ENCODE data around the gene ABL1. TPM values are rescaled to one million over a fixed set of nuclear protein-coding genes. Genes with fewer than 3 reads are reported as not detected.

The ABL1 gene
- total RNA-seq, 2 experiments from 2014 or later: 24.8 to 24.9 TPM

DNA sequence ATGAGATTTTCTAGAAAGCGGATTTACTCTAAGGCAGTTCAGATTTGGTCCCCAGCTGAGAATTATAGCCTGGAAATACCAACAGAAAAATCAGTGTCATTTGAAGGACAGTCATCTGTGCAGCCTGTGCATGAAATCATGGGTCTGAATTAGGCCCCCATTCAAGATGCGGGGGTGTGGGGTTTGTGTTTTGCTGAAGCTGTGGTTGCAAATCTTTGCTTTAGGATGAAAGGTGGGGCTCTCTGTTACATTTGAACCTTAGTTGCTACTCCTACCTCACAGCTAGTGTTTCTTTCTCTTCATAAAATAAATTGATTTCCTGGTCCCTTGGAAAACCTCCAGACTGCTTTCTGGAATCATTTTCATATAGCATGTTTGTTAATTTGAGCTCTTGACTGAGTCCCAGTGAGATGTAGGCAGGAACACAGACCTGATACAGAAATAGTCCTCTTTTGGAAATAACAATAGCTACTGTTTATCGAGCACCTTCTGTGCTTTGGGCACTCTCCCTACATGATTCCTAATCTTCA is 4.8 kb upstream of the ABL1 start:
- CTCF ChIA-PET: interaction anchor here (1.0 kb wide), 1 partner anchor 59 kb away, joined by 3 read pairs; no protein-coding TSS in a partner anchor
- intact Hi-C loops (cut with micrococcal nuclease): loop anchor here (10.0 kb wide), 1 partner anchor 115 kb away; no protein-coding TSS in a partner anchor

DNA sequence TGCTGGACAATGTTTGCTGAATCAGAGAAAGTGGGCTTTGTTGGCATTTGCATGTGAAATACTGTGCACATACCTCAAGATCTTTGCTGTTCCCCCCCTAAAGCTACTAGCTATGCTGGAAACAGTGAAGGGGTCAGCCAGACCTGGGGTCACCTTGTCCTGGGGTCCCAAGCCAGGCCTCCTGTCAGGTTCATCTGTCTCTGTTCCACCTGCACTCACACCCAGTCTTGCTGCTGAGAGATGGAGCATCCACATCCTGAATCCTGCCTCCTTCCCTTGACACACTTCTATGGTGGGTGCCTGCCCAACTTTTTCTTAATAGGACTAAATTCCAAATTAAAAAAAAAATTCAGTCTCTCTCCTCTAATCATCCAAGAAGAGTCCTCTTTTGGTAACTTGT is 4.0 kb upstream of the ABL1 start:
- intact Hi-C loops (cut with micrococcal nuclease): loop anchor here (10.0 kb wide), 1 partner anchor 116 kb away; no protein-coding TSS in a partner anchor
- DNase-seq: no peak
- Mint-ChIP-seq H3K27me3 (no peaks in the 10 kb centered on the region), H3K4me1 (ENCODE audit: low read depth) (peaks cover 17% of the 10 kb centered on the region), H3K4me3 (no peak overlapping the region), H3K27ac (no peak overlapping the region), H3K36me3 (peaks cover 5% of the 10 kb centered on the region), H3K9me3 (peaks cover 8% of the 10 kb centered on the region)
- ChIA-PET POLR2A (interaction anchor here (0.5 kb wide), 1 partner anchor 33 kb away, joined by 3 read pairs; no protein-coding TSS in a partner anchor), CTCF (interaction anchor here (1.0 to 1.1 kb wide), 2 partner anchors 35 to 60 kb away, joined by 3 read pairs; no protein-coding TSS in a partner anchor)

More for the DNA sequence above, 4.8 kb upstream of the ABL1 start:
- Mint-ChIP-seq H3K27ac (no peak overlapping the region), H3K27me3 (no peaks in the 10 kb centered on the region), H3K4me1 (ENCODE audit: low read depth) (peaks cover 13% of the 10 kb centered on the region), H3K36me3 (peaks cover 5% of the 10 kb centered on the region), H3K9me3 (peaks cover 8% of the 10 kb centered on the region), H3K4me3 (no peak overlapping the region)
- DNase-seq: no peak
- POLR2A ChIA-PET: no interaction called here

DNA sequence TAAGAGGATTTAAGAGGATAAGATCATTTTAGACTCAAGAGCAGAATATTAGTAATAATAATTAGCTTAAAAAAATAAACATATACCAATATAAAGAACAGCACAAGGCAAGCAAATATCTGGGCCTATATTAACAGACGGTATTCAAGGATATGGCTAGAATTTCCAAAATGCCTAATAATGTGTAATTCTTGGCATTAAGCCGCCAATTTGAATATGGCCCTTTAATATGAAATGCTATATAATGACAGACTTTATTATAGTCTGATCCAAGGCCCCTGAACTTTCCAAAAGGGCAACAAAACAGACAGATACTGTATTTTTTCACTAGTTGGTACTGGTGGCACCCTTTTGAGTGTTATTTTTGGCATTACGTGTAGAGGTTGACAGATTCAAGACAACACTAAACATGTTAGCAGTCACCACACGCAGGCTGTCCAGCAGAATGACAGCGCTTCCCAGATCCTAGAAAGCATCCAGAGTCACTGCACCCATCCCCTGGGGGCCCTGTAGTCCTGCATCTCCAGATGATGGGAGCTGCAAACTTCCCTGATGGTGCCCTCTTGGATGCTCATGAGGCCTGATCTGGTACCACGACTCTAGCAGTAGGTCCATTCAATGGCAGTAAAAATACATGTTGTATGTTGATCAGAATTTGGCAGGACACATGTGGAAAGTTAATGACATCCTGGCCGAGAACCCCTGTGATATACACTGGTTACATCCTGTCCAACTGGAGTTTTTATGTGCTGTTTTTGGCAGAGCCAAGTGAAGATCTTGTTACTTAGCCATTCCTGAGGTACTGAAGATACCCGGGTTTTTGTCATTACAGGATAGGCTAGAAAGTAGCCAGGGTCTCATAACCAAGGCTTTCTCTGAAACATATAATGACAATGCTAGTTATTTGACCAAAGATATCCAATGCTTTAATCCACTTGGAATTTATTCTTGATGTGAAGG is 1.7 kb upstream of the ABL1 start:
- Mint-ChIP-seq H3K36me3 (peaks cover 5% of the 10 kb centered on the region), H3K27ac (no peak overlapping the region), H3K4me3 (no peak overlapping the region), H3K27me3 (no peaks in the 10 kb centered on the region), H3K4me1 (ENCODE audit: low read depth) (peaks cover 27% of the 10 kb centered on the region), H3K9me3 (peaks cover 7% of the 10 kb centered on the region)
- CTCF ChIA-PET: interaction anchor here (0.6 to 1.1 kb wide), 4 partner anchors 62 to 140 kb away, joined by 3 read pairs; partner anchors contain the start of gene EXOSC2
- POLR2A ChIA-PET: no interaction called here
- DNase-seq: no peak
- intact Hi-C loops (cut with micrococcal nuclease): loop anchor here (10.0 kb wide), 1 partner anchor 119 kb away; no protein-coding TSS in a partner anchor

DNA sequence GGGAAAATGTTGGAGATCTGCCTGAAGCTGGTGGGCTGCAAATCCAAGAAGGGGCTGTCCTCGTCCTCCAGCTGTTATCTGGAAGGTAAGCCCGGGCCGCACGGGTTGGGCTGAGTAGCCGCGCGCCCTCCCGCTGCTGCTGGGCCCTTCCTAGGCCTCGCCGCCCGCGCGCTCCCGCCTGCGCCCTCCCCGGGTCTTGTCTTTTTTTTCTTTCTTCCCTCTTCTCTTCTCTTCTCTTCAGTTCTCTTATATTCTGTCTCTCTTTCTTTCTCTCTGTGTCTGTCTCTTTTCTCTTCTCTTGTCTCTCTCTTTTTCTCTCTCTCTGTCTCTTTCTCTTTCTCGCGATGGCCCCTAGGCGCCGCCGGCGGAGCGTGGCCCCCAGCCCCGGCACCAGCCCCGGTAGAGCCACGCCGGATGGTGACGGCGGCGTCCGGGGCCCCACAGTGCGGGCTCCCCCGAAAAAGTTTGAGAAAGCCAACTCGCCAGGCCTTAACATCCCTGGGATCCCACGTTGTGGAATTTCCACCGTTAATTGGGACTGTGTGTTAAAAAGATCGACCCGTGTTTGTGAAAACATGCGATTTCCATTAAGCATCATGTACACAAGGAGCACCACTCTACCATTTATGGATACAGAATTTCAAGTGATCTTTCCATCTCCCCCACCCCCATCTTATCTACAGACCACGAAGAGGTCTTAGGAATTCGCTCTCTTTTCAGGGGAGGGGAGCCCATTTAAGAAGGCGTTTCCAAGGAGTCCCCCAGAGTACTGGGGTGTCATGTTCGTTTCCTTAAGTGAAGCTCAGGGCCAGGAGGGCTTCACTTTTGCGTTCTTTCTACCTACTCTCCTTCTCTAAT is 616 bp downstream of the ABL1 start:
- ChIA-PET POLR2A (interaction anchor here (0.7 to 1.5 kb wide), 3 partner anchors 21 to 143 kb away, joined by 3 to 6 read pairs (median 3); partner anchors contain the start of gene EXOSC2), CTCF (no interaction called here)
- intact Hi-C loops (cut with micrococcal nuclease): loop anchor here (10.0 kb wide), 1 partner anchor 121 kb away; no protein-coding TSS in a partner anchor
- H3K27me3 Mint-ChIP-seq: no peaks in the 10 kb centered on the region
- H3K27ac Mint-ChIP-seq: peak overlapping the region; percentile 82
- peak; percentile 50 for DNase-seq
- H3K4me1 Mint-ChIP-seq (ENCODE audit: low read depth): peaks cover 27% of the 10 kb centered on the region
- no peaks in the 10 kb centered on the region for H3K36me3 Mint-ChIP-seq
- H3K9me3 Mint-ChIP-seq: no peaks in the 10 kb centered on the region
- H3K4me3 Mint-ChIP-seq: peak overlapping the region; percentile 86

- Mint-ChIP-seq H3K27ac (no peak overlapping the region), H3K9me3 (no peaks in the 10 kb centered on the region), H3K4me3 (no peak overlapping the region), H3K27me3 (no peaks in the 10 kb centered on the region), H3K36me3 (no peaks in the 10 kb centered on the region), H3K4me1 (ENCODE audit: low read depth) (peaks cover 27% of the 10 kb centered on the region)
- CTCF ChIA-PET: interaction anchor here (0.6 kb wide), 1 partner anchor 306 kb away, joined by 4 read pairs; no protein-coding TSS in a partner anchor
- intact Hi-C loops (cut with micrococcal nuclease): loop anchor here (10.0 kb wide), 1 partner anchor 122 kb away; no protein-coding TSS in a partner anchor
- POLR2A ChIA-PET: no interaction called here
- DNase-seq: no peak
Measured at GRCh38 chr9:130837002-130837511, 2.0 kb downstream of the ABL1 start.

GRCh38 chr9:130837643-130838042 is 2.6 kb downstream of the ABL1 start:
- Mint-ChIP-seq H3K27me3 (no peaks in the 10 kb centered on the region), H3K36me3 (no peaks in the 10 kb centered on the region), H3K27ac (no peak overlapping the region), H3K4me3 (no peak overlapping the region), H3K4me1 (ENCODE audit: low read depth) (peaks cover 27% of the 10 kb centered on the region), H3K9me3 (no peaks in the 10 kb centered on the region)
- CTCF ChIA-PET: no interaction called here
- intact Hi-C loops (cut with micrococcal nuclease): loop anchor here (10.0 kb wide), 1 partner anchor 123 kb away; no protein-coding TSS in a partner anchor
- POLR2A ChIA-PET: no interaction called here
- DNase-seq: no peak

DNA sequence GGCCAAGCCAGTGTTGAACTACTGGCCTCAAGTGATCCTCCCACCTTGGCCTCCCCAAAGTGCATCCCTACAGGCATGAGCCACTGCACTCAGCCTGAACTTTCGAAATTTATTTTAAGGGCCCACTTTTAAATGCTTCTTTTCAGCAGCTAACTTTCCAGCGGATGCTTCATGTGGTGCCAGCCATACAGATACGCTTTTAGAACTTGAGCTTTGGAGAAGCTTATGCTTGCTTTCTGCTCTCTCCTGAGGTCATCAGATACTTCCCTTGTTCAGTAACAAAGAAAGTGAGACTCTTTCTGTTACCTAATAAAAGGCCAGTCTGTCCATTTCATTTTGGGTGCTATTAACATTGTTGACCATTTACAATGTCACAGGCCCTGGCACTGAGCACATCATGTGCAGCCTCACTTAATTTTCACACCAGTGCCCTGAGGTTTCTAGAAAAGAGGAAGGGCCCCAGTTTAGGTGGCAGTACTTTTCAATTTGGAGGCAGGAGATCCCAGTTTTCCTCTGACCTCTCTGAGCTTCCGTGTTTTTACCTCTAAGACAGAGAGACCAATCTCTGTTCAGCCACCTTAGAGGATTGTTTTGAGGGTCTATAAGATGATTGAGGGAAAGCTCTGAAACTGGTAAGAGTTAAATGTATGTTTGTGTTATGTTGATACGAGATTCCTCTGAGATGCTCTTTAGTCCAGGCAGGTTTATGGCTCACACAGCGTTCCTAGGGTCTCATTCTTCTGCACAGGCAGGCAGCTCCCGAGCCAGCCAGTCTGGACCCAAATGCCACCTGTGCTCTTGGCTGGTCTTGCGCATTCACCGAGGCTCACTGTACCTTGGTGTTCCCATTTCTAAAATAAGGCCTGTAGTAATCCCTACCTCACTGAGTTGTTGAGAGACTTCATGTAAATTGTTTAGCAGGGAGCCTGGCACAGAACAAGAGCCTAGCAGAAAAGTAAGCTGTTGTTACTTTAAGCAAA is 4.4 kb downstream of the ABL1 start:
- Mint-ChIP-seq H3K27me3 (no peaks in the 10 kb centered on the region), H3K9me3 (no peaks in the 10 kb centered on the region), H3K4me1 (ENCODE audit: low read depth) (peaks cover 23% of the 10 kb centered on the region), H3K4me3 (no peak overlapping the region), H3K27ac (no peak overlapping the region), H3K36me3 (no peaks in the 10 kb centered on the region)
- ChIA-PET CTCF (interaction anchor here (0.9 kb wide), 1 partner anchor 138 kb away, joined by 3 read pairs; no protein-coding TSS in a partner anchor), POLR2A (no interaction called here)
- DNase-seq: no peak
- intact Hi-C loops (cut with micrococcal nuclease): loop anchor here (10.0 kb wide), 1 partner anchor 125 kb away; no protein-coding TSS in a partner anchor

DNA sequence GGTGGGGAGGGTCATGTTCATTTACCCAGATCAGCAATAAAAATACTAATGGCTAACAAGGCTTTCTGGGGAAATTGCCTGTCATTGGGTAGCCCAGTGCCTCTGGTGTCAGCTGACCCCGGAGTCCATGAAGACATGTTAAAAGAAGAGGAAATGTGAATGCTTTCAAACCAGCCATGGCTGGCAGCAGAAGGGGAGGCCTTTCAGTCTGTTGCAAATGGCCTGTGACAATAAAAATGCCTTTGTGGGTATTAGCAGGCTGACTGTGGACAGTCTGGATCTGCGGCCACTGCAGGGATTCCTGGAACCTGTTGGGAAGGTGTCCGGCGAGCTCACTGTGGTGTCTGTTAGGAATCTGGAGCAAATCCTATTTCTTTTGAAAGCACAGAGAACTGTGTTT is 7.5 kb downstream of the ABL1 start:
- intact Hi-C loops (cut with micrococcal nuclease): no loop called here
- peaks cover 5% of the 10 kb centered on the region for H3K4me1 Mint-ChIP-seq (ENCODE audit: low read depth)
- H3K9me3 Mint-ChIP-seq: no peaks in the 10 kb centered on the region
- H3K36me3 Mint-ChIP-seq: no peaks in the 10 kb centered on the region
- DNase-seq: no peak
- no peak overlapping the region for H3K27ac Mint-ChIP-seq
- ChIA-PET POLR2A (no interaction called here), CTCF (interaction anchor here (0.8 kb wide), 1 partner anchor 71 kb away, joined by 5 read pairs; no protein-coding TSS in a partner anchor)
- H3K27me3 Mint-ChIP-seq: no peaks in the 10 kb centered on the region
- H3K4me3 Mint-ChIP-seq: no peak overlapping the region

- Mint-ChIP-seq H3K36me3 (no peaks in the 10 kb centered on the region), H3K27ac (no peak overlapping the region), H3K9me3 (no peaks in the 10 kb centered on the region), H3K4me3 (no peak overlapping the region), H3K27me3 (no peaks in the 10 kb centered on the region), H3K4me1 (ENCODE audit: low read depth) (peaks cover 5% of the 10 kb centered on the region)
- no peak for DNase-seq
- CTCF ChIA-PET: no interaction called here
- intact Hi-C loops (cut with micrococcal nuclease): no loop called here
- POLR2A ChIA-PET: interaction anchor here (0.8 kb wide), 1 partner anchor 90 kb away, joined by 3 read pairs; no protein-coding TSS in a partner anchor
Measured at GRCh38 chr9:130843049-130843908, 8.2 kb downstream of the ABL1 start.

DNA sequence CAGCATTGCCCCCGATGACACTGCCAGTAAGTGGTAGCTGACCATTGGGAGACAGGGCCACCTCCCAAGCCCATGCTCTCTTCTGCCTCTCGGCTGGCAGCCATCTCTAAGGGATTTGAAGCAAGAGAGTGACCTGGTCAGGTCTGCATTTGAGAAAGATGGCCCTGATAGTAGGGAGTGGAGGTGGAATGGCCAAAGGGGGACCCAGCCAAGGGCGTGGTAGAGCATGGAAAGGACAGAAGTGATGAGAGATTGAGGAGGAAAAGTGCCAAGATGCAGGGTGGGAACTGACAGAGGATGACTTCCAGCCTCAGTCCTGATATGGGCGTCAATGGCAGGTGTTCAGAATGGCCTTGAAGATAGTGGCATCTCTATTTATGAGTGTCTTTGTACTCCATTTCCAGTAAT is 9.0 kb downstream of the ABL1 start:
- intact Hi-C loops (cut with micrococcal nuclease): no loop called here
- DNase-seq: no peak
- Mint-ChIP-seq H3K4me1 (ENCODE audit: low read depth) (peaks cover 5% of the 10 kb centered on the region), H3K9me3 (no peaks in the 10 kb centered on the region), H3K27ac (no peak overlapping the region), H3K27me3 (no peaks in the 10 kb centered on the region), H3K36me3 (no peaks in the 10 kb centered on the region), H3K4me3 (no peak overlapping the region)
- ChIA-PET POLR2A (interaction anchor here (0.8 kb wide), 1 partner anchor 89 kb away, joined by 3 read pairs; no protein-coding TSS in a partner anchor), CTCF (no interaction called here)
